ENCODE data around the gene AMDHD2.
"Not testable (repeated sequence)": the region's sequence is repeated elsewhere in the genome, so short reads cannot be mapped to it uniquely, and the experiment has no call there.

AMDHD2 gene

DNA sequence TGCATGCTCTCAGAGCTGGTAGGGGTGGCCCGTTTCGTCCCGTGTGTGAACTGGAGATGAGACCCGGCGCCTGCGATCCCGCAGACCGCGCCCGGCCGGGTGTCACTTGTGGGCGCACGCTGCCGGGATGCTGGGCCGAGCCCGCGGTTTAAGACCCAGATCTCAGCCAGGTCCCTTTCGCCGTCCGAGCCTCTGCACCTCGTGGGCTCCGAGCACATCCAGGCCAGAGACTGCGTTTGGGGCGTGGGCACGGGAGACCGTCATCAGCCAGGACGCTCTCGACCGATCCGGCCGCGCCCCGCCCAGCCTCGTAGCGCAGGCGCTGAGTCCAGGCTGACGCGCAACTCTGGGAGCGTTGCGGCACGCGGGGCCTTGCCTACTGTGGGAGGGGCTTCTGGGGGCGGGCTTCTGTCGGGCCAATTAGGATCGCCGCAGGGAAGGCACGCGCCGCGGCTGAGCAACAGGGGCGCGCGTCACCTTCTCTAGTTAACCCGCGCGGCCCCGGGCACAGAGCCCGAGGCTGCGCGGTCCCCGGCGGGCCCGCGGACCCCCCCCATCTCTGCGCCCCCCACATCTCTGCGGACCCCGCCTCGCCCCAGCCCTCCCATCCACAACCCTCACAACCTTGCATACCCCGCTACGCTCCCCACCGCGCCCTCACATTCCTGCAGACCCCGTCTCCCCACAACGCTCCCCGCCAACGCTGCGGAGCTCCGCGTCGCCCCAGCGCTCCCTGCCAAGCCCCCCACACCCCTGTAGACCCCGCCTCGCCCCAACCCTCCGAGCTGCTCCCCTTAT, 11.7 kb downstream of the AMDHD2 start:
- intact Hi-C loops (cut with DNase I) = no loop called here
- peak; percentile 97 to 100 (median 98) for DNase-seq

DNA sequence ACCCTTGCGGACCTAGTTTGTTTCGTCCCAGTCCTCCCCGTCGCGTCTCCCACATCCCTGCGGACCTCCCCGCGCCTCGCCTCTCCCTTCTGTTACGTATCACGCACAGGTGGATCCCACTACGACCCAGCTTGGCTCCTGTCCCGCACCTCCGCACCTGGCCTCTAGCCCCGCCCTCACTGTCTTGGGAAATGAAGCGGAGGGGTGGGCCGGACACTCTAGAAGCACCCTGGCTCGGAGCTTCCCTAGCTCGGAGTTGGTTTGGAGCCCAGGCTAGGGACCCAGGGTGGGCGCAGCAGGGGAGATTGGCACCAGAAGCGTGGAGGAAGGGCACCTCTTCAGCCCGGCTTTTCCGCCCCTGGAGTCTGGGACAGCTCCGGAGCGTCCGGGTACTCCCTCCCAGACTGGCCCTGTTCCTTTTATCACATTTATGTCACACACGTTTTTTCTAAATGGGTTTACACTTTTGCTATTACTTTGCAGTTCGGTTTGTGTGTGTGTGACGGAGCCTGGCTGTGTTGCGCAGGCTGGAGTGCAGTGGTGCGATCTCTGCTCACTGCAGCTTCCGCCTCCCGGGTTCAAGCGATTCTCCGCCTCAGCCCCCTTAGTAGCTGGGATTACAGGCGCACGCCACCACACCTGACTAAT, 12.4 kb downstream of the AMDHD2 start:
- peak in 9 of 10 donors; percentile 33 to 93 (median 54) for DNase-seq
- intact Hi-C loops (cut with DNase I) = no loop called here

DNA sequence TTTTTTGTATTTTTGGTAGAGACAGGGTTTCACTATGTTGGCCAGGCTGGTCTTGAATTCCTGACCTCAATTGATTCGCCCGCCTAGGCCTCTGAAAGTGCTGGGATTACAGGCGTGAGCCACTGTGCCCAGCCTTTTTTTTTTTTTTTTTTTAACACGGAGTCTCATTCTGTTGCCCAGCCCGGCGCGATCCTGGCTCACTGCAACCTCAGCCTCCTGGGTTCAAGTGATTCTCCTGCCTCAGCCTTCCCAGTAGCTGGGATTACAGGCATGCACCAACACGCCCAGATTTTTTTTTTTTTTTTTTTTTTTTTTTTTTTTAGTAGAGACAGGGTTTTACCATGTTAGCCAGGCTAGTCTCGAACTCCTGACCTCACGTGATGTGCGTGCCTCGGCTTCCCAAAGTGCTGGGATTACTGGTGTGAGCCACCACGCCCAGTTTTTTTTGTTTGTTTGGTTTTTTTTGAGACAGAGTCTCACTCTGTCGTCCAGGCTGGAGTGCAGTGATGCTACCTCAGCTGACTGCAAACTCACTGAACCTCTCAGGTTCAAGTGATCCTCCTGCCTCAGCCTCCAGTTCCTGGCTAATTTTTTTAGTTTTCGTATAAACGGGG, 13.1 kb downstream of the AMDHD2 start:
- intact Hi-C loops (cut with DNase I) = not testable (repeated sequence)

DNA sequence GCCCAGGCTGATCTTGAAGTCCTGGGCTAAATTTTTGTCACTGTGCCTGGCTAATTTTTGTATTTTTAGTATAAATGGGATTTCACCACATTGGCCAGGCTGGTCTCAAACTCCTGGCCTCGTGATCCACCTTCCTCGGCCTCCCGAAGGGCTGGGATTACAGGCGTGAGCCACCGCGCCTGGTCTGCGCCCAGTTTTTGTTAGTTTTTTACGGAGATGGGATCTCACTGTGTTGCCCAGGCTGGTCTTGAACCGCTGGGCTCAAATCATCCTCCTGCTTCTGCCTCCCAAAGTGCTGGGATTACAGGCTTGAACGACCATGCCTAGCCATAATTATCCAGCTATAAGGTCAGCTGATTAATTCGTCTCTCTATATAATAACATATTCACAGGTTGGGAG, 13.7 kb downstream of the AMDHD2 start:
- intact Hi-C loops (cut with DNase I) = no loop called here

More for the DNA sequence above, 13.1 kb downstream of the AMDHD2 start:
- peak in 2 of 10 donors; percentile 16 to 82 for DNase-seq

DNA sequence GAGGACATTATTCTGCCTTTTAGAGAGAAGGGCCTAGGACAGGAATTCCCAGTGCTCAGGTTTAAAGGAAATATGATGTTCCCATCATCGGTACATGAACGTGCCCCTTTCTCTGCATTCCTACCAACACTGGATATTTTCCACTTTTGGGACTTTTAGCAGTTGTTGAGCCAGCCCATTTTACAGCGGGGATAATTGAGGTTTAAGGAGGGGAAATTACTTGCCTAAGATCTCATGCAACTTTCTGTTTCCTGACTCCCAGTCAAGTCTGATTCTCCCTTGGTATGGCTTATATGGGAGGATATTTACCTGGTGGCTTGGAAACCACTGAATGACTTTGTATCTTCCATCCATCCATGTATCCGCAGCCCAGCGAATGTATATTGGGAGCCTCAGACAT, 14.2 kb downstream of the AMDHD2 start:
- DNase-seq; intact Hi-C loops (cut with DNase I): not testable (repeated sequence)

More for the DNA sequence above, 13.7 kb downstream of the AMDHD2 start:
- DNase-seq = no peak

DNA sequence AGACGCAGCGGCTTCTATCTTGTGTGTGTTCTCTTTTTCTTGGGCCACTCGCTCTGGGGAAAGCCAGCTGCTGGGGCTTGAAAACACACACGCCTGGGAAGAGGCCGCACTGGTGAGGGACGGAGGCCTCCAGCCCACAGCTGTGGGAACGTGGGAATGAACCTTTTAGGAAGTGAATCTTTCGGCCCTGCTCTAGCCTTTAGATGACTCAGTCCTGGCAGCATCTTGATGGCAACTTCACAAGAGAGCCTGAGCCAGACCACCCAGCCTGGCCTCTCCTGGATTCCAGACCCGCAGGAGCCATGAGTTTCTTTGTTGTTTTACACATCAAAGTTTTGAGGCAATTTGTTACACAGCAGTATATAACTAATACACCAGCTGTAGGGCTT, 15.4 kb downstream of the AMDHD2 start:
- intact Hi-C loops (cut with DNase I) = no loop called here
- DNase-seq = peak in 2 of 10 donors; percentile 5 to 67

DNA sequence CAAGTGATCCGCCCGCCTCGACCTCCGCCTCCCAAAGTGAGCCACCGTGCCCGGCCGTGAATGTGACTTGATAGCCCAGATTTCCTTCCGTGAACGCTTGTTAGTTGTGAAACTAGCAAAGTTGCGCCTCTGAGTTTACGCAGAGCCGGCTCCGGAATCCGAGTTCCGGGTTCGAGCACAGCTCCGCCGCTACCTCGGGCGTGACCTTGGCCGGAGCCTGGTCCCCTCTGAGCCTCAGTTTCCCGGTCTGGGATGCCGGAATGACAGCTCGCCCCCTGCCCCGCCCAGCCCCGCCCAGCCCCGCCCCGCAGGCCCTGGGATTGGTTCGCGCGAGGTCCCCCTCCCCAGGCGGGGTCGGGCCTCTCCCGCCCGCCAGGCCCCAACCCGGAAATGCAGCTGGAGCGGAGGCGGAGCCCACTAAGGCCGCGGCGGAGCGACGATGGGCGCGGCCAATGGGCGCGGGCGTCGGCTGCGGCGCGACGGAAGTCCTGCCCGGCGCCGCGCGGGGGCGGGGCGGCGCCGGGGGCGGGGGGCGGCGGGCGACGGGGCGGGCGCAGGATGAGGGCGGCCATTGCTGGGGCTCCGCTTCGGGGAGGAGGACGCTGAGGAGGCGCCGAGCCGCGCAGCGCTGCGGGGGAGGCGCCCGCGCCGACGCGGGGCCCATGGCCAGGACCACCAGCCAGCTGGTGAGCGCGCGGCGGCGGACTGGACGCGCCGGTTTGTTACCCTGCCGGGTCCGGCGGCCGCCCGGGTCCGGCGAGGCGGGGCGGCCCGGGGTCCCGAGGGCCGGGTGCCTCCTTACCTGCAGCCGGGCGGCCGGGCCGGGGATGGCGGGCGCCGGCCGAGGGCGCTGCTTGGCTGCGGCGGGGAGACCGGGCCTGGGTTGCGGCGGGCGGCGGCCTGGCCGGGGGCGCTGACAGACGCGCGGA, 17.5 kb downstream of the AMDHD2 start, which contains the start of gene PDPK1:
PDPK1 (plus strand) TSS at position 571 of the 929 bp plus-strand sequence; CDS start at position 663, 92 bp downstream.
- intact Hi-C loops (cut with DNase I) = no loop called here
- peak; percentile 84 to 99 (median 94) for DNase-seq

DNA sequence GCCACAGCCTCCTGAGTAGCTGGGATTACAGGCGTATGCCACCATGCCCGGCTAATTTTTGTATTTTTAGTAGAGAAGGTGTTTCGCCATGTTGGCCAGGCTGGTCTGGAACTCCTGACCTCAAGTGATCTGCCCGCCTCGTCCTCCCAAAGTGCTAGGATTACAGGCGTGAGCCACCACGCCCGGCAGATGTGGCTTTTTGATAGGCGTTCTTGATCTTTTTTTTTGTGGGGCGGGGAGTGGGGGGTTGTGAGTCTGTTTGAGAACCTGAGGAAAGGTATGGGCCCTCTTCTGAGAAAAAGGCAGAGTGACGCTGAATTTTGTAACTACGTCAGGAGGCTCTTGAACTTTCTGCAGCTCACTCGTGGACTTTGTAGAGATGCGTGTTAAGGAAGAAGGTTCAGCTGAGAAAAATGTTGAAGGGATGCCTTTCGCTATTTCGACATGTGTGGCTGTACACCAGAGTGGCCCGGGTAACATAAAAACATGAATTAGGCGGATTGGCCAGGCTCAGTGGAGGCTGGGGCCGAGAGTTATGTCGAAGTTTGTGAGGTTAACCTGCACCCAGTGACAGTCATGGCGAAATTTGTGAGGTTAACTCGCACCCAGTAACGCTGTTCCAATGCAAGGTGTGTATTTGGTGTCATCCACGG, 19.1 kb downstream of the AMDHD2 start:
- intact Hi-C loops (cut with DNase I) = not testable (repeated sequence)
- peak in 2 of 10 donors; percentile 29 to 50 for DNase-seq

DNA sequence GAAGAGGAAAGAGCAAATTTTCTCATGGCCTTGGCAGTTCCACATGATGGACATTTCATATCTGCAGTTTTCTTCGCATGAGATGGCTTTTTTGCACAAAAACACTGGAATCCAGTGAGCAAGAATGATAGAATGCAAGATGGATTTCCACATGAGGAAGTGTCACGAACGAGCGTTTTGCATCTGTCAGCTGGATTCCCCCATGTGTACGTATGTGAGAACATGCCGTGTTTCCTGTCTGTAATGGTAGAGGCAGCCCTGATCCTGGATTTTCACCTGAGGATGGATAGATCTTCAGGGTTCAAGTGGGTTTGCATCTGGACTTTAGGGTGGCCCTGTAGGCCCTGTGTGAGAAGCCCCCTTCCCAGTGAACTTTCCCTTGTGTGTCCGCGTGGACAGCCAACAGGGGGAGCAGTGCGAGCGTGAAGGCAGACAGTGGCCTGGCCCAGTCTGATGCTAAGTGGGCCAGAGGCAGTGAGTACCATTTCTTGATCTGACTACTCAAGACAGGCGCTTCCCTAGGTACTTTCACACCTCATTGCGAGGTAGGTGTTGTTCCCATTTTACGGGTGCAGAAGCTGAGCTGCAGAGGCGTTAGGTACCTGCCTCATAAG, 19.8 kb downstream of the AMDHD2 start:
- intact Hi-C loops (cut with DNase I) = not testable (repeated sequence)
- DNase-seq = peak in 8 of 10 donors; percentile 56 to 90 (median 58)

DNA sequence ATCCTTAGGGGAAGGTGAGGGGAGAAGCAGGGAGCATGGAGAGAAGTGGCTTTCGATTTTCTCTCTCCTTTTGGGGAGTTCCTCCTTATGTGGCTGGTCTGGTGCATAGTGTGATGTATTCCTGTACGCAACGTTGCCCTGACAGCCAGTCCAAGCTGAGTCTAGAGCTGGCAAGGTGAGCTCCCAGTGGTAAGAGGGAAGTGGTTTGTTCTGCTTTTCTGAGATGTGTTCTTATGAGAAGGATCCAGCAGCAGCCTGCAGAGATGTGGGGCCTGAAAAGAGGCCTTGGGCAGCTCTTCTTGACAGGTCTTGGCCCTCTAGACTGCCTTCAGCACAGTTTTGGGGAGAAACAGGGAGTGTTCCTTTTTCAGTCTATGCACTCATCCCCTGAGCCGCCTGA, 20.7 kb downstream of the AMDHD2 start:
- intact Hi-C loops (cut with DNase I); DNase-seq: not testable (repeated sequence)

DNA sequence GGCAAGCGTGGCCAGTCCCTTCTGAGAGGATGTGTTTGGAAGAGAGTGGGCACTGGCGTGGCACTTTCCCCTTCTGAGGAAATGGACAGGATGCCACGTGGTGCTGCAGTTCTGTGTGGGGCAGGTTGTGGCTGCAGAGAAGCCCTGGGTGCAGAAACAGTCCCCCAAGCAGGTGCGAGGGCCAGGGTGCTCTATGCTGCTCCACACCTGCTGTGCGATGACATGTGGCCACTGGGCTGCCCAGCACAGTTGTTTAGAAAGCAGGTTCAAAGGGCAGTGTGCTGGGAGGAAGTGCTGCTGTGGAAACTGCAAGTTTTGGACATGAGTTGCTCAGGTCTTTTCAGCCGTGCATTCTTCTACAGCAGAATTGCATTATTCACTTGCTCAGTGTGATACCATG, 21.2 kb downstream of the AMDHD2 start:
- intact Hi-C loops (cut with DNase I) = not testable (repeated sequence)

DNA sequence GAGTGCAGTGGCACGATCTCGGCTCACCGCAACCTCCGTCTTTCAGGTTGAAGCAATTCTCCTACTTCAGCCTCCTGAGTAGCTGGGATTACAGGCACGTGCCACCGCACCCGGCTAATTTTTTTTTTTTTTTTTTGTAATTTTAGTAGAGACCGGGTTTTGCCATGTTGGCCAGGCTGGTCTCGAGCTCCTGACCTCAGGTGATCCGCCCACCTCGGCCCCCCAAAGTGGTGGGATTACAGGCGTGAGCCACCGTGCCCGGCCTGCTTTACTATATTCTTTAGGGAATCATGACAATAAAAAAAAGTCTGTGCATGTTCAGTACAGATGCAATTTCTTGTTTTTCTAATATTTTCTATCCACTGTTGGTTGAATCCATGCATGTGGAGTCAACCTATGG, 23.6 kb downstream of the AMDHD2 start:
- intact Hi-C loops (cut with DNase I) = not testable (repeated sequence)
- peak in 3 of 10 donors; percentile 21 to 77 (median 56) for DNase-seq

More for the DNA sequence above, 21.2 kb downstream of the AMDHD2 start:
- DNase-seq = peak in 2 of 10 donors; percentile 25 to 50

DNA sequence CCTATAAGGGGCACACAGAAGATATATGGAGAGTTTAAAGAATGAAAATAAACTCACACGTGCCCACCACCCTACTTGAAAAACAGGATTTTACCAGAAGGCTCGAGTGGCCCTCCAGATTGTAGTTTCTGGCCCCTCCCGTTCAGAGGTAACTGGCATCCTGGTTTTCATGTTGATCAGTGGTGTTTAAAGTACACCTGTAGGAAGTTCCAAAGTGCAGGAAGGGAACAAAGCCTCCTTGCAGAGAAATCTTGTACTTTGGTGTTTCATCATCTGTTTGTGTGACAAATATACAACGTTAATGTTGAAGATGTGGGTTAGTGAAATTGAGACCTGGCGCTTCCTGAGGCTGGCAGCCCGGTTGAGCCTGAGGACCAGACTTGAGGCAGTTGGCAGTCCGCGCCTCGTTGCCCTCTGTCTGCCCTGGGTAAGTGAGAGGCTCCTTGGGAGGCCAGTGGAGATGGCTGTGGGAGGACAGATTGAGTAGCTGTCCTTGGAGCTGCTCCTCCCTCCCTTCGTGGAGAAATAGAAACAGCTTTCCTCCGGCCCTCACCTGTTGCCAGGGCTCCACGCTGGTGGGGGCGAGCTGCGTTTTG, 30.2 kb downstream of the AMDHD2 start:
- intact Hi-C loops (cut with DNase I); DNase-seq: not testable (repeated sequence)

DNA sequence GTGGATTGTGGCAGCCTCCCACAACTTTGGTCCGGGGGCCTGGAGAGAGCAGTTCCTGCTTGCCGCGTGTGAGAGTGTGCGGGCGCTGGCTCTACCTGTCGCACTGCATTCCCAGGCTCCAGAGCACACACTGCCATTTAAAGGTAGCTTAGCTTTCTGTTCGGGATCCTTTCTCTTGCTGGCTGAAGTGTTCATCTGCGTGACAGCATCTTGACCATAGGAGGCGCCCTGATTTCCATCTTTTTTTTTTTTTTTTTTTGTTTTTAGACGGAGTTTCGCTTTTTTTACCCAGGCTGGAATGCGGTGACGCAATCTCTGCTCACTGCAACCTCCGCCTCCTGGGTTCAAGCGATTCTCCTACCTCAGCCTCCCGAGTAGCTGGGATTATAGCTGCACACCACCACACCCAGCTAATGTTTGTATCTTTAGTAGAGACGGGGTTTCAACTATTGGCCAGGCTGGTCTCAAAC, 31.3 kb downstream of the AMDHD2 start:
- intact Hi-C loops (cut with DNase I) = not testable (repeated sequence)
- DNase-seq = peak in 3 of 10 donors; percentile 7 to 35 (median 16)

DNA sequence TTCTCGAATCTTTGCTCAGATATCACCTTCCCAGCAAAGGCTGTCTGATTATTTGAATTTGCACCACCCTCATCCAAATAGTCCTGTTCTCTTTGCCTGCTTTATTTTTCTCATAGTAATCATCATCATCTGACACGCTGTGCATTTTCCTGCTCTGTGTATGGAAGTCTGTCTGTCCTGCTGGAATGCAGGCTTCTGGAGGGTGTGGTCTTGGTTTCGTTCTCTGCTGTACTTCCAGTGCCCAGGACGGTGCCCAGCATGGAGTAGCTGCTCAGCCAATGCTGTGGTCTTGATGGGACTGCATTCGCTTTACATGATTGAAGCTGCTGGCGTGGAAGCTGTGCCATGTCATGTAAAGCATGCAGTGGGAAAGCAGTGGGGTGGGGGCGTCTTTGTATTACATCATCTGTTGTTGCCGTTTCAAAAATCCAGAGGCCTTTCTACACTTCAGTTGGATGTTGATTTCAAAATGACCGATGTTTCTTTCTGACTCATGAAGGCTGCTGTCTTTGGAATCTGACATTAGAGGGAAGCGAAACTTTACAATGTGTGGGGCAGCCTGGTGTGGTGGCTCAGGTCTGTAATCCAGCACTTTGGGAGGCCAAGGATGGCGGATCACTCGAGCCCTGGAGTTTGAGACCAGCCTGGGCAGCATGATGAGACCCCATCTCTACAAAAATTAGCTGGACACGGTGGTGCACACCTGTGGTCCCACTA, 34.7 kb downstream of the AMDHD2 start:
- DNase-seq = not testable (repeated sequence)

DNA sequence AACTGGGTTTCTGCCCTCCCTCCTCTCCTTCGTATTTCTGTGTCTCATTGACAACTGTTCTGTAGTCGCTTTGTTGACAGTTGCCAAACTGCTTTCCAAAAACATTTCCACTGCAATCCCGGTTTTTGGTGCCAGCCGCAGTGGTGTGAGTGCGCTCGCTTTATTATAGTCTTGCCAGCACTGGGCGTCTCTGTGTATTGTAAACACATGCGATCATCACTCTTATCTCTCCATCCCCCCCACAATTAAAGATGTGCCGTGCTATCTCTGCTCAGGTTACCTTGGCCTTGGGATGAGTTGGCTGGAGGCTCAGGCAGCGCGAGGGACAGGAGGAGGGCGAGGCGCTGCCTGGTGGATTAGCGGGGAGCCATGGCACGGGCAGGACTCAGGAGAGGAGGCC, 37.0 kb downstream of the AMDHD2 start:
- DNase-seq = peak in 3 of 10 donors; percentile 34 to 78 (median 68)
- intact Hi-C loops (cut with DNase I) = not testable (repeated sequence)

More for the DNA sequence above, 34.7 kb downstream of the AMDHD2 start:
- intact Hi-C loops (cut with DNase I) = not testable (repeated sequence)

DNA sequence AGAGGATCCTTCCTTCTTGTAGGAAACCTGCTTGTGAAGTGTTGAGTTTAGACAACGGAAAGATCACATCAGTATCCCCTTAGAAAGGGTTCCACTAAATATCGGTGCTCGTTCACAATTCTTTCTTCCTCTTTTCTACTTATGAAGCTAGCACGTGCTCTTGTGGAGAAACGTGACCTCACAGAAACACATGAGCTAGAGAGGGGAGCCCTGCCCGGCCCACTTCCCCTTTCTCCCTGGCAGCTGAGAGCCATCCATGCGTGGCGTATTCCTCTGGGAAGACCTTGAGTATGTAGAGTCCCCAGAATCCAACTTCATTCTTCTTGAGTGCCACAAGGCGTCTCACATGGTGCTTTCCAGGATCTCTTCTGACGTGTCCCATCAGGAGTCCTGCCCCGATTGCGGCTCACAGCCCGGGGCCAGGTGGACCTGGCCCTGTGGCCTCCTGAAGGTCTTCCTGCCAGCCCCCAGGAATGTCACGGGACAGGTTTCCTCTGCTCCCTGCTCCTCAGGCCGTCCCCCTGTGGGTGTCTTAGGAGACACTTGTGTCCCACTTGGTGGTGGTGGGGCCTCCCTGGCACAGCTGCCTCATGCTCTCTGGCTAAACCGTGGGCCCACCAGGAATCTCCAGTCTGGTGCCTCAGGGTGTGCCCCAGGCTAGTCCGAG, 40.1 kb downstream of the AMDHD2 start:
- peak in 1 of 10 donors; percentile 12 for DNase-seq
- intact Hi-C loops (cut with DNase I) = not testable (repeated sequence)

Measured in posterior cingulate gyrus (tissue), 11 donors.